Measurements from ENCODE around the gene OXT. TPM values are rescaled to one million over a fixed set of nuclear protein-coding genes. Genes with fewer than 3 reads are reported as not detected.

The OXT gene
- total and polyA plus RNA-seq, 2 of the 13 experiments (the other 11 are each of a cell fraction or from before 2014, with no cell fraction given) = not detected

GRCh38 chr20:3115190-3116107 lies 44.0 kb downstream of the OXT start (continued):
- peak; percentile 53 for TF ChIP-seq ZNF574 (CRISPR knock-in tag; IDR thresholded peaks at IDR 0.05)
- TF ChIP-seq, protein P1, sequence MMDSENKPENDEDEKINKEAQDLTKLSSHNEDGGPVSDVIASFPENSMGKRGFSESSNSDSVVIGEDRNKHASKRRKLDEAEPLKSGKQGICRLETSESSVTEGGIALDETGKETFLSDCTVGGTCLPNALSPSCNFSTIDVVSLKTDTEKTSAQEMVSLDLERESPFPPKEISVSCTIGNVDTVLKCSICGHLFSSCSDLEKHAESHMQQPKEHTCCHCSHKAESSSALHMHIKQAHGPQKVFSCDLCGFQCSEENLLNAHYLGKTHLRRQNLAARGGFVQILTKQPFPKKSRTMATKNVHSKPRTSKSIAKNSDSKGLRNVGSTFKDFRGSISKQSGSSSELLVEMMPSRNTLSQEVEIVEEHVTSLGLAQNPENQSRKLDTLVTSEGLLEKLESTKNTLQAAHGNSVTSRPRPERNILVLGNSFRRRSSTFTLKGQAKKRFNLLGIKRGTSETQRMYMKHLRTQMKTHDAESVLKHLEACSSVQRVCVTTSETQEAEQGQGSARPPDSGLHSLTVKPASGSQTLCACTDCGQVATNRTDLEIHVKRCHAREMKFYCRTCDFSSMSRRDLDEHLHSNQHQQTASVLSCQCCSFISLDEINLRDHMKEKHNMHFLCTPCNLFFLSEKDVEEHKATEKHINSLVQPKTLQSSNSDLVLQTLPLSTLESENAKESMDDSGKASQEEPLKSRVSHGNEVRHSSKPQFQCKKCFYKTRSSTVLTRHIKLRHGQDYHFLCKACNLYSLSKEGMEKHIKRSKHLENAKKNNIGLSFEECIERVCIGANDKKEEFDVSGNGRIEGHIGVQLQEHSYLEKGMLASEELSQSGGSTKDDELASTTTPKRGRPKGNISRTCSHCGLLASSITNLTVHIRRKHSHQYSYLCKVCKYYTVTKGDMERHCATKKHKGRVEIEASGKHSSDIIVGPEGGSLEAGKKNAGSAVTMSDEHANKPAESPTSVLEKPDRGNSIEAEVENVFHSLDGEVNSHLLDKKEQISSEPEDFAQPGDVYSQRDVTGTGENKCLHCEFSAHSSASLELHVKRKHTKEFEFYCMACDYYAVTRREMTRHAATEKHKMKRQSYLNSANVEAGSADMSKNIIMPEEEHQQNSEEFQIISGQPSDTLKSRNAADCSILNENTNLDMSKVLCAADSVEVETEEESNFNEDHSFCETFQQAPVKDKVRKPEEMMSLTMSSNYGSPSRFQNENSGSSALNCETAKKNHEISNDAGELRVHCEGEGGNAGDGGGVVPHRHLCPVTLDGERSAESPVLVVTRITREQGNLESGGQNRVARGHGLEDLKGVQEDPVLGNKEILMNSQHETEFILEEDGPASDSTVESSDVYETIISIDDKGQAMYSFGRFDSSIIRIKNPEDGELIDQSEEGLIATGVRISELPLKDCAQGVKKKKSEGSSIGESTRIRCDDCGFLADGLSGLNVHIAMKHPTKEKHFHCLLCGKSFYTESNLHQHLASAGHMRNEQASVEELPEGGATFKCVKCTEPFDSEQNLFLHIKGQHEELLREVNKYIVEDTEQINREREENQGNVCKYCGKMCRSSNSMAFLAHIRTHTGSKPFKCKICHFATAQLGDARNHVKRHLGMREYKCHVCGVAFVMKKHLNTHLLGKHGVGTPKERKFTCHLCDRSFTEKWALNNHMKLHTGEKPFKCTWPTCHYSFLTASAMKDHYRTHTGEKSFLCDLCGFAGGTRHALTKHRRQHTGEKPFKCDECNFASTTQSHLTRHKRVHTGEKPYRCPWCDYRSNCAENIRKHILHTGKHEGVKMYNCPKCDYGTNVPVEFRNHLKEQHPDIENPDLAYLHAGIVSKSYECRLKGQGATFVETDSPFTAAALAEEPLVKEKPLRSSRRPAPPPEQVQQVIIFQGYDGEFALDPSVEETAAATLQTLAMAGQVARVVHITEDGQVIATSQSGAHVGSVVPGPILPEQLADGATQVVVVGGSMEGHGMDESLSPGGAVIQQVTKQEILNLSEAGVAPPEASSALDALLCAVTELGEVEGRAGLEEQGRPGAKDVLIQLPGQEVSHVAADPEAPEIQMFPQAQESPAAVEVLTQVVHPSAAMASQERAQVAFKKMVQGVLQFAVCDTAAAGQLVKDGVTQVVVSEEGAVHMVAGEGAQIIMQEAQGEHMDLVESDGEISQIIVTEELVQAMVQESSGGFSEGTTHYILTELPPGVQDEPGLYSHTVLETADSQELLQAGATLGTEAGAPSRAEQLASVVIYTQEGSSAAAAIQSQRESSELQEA (CRISPR knock-in tag; IDR thresholded peaks at IDR 0.05; ENCODE audit: not compliant biosample characterization) = peak; percentile 72
- TF ChIP-seq, protein P2, sequence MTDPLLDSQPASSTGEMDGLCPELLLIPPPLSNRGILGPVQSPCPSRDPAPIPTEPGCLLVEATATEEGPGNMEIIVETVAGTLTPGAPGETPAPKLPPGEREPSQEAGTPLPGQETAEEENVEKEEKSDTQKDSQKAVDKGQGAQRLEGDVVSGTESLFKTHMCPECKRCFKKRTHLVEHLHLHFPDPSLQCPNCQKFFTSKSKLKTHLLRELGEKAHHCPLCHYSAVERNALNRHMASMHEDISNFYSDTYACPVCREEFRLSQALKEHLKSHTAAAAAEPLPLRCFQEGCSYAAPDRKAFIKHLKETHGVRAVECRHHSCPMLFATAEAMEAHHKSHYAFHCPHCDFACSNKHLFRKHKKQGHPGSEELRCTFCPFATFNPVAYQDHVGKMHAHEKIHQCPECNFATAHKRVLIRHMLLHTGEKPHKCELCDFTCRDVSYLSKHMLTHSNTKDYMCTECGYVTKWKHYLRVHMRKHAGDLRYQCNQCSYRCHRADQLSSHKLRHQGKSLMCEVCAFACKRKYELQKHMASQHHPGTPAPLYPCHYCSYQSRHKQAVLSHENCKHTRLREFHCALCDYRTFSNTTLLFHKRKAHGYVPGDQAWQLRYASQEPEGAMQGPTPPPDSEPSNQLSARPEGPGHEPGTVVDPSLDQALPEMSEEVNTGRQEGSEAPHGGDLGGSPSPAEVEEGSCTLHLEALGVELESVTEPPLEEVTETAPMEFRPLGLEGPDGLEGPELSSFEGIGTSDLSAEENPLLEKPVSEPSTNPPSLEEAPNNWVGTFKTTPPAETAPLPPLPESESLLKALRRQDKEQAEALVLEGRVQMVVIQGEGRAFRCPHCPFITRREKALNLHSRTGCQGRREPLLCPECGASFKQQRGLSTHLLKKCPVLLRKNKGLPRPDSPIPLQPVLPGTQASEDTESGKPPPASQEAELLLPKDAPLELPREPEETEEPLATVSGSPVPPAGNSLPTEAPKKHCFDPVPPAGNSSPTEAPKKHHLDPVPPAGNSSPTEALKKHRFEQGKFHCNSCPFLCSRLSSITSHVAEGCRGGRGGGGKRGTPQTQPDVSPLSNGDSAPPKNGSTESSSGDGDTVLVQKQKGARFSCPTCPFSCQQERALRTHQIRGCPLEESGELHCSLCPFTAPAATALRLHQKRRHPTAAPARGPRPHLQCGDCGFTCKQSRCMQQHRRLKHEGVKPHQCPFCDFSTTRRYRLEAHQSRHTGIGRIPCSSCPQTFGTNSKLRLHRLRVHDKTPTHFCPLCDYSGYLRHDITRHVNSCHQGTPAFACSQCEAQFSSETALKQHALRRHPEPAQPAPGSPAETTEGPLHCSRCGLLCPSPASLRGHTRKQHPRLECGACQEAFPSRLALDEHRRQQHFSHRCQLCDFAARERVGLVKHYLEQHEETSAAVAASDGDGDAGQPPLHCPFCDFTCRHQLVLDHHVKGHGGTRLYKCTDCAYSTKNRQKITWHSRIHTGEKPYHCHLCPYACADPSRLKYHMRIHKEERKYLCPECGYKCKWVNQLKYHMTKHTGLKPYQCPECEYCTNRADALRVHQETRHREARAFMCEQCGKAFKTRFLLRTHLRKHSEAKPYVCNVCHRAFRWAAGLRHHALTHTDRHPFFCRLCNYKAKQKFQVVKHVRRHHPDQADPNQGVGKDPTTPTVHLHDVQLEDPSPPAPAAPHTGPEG (CRISPR knock-in tag; IDR thresholded peaks at IDR 0.05) = no peak
- no peak for TF ChIP-seq ZNF878 (CRISPR knock-in tag; IDR thresholded peaks at IDR 0.05)
- no peak for TF ChIP-seq ZNF451 (CRISPR knock-in tag; IDR thresholded peaks at IDR 0.05)
- 0 out of 2 replicates have a peak, but pooled peaks have one; percentile 41 for TF ChIP-seq RXRB (CRISPR knock-in tag; IDR thresholded peaks at IDR 0.05; ENCODE audit: borderline replicate concordance)
- TF ChIP-seq MTA1 (CRISPR knock-in tag; IDR thresholded peaks at IDR 0.05; ENCODE audit: borderline replicate concordance) = peak; percentile 67; the same call in 1 of the 2 replicates
- TF ChIP-seq ZMYM3 (CRISPR knock-in tag; IDR thresholded peaks at IDR 0.05) = peak; percentile 62; the same call in 1 of the 2 replicates
- TF ChIP-seq RAD21 (CRISPR knock-in tag; IDR thresholded peaks at IDR 0.05) = peak; percentile 74; the same call in 1 of the 2 replicates
- no peak for TF ChIP-seq ZNF430 (CRISPR knock-in tag; IDR thresholded peaks at IDR 0.05)
